ENCODE measurements around the gene DOK4.
A peak's percentile ranks its signal among the peaks of the same experiment; 100 is the strongest.
"Not testable (repeated sequence)": the region's sequence is repeated elsewhere in the genome, so short reads cannot be mapped to it uniquely, and the experiment has no call there.

Gene DOK4

DNA sequence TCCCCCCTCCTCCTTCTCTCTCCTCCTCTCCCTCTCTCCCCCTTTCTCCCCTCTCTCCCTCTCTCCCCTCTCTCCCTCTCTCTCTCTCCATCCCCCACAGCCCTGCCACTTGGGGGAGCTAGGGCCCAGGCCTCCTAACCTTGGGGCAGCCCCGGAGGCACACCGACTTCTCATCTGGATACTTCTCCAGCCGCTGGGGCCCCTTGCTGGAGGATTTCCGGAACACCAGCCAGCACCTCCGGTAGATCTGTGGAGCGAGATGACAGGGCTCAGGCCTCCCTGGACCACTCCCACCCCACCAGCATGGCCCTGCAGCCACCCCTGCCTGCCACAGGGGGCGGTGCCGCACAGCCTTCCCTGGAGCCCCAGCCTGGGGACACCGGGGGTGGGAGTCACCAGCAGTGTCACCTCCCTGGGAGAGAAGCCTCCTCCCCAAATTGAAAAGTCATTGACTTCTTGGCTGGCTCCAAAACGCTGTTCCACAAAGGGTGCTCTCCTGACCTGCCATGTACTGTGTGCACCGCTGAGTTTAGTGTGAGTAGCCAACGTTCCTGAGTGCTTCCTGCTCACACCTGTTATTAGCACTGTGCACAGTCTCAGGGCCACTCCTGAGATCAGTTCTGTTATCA, 10.5 kb downstream of the DOK4 start:
- DNase-seq: peak; percentile 6

DNA sequence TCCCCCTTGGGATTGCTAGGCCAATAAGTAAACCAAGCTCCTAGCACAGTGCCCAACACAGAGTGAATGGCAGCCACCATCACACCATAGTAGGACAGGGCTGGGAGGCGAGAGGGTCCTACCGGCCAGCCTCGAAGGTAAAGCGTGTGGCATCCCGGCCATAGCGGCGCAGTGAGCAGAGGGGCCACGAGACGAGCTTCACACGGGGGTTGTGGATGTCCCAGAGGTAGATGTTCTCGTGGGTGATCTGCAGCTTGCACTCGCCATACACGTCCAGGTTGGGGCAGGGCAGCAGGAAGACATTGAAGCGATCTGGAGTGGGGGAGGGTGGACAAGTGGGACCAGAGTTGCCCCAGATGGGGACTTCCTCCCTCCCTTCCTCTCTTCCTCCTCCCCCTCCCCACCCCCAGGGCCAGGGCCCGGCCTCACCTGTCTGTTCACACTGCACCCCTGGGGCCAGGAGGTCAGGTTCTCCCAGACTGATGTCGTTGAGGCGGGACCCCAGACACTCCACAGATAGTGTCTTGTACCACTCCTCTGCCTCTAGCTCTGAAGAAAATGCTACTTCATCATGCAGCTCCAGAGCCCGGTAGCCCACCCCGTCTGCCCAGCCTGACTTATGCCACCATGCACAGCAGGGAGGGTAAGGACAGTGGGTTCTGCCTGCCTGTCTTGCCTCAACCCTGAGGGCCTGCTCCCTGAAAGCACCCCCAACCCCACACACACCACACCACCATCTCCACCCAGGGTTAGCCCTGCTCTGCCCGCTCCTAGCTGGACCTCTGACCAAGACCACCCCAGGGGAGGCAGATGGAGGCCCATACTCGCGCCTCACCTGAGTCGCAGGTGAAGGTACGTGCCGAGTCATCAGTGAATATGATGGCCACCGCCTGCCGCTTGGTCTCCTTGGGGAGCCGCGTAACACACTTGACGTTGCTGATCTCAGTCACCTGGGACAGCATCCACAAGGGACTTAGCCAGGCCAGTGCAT, 11.3 kb downstream of the DOK4 start:
- DNase-seq: no peak

DNA sequence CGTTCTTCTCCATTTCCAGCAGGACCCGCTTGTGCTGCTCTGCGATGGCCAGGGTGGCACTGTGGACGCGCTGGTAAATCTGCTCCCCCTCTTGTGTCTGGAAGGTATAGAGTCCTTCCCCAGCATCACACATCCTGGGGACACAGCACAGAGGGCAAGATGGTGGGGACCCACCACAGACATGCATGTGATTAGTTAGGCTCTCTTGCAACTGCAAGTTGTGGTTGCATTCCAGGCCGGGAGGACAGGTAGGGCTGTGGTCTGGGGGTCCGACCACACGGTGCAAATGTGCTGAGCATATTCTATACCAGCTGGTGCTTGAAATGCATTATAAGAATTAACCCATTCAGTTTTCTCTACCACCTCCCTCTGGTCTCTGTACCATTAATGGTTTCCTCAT, 12.4 kb downstream of the DOK4 start:
- DNase-seq: no peak

DNA sequence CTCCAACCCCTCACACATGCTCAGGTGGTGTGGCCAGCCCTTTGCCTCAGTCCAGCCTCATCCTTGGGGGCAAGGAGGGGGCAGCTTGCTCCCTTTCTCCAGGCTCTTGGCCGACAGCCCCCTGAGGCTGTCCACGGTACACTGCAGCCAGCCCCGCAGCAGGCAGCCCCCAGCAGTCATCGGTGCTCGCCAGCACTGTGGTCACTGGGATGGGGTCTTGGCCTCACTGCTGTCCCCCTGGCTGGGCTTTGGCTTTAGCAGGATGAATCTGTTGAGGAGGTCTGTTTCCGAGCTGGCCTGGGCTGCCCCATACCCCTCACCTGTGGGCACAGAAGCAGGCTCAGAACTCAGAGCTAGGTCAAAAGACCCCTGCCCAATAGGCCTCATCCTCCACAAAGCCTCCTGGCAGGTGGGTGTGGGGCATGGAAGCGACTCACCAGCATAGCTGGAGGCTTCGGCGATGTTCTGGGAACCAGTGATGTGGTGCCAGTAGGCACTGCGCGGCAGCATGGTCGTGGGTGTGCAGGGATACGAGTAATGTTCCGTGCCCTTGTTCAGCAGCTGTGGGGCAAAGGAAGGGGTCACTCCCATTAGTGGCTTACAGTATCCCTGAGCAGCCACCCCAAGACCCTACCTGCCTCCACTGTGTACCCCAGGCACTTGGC, 13.0 kb downstream of the DOK4 start:
- DNase-seq: no peak

DNA sequence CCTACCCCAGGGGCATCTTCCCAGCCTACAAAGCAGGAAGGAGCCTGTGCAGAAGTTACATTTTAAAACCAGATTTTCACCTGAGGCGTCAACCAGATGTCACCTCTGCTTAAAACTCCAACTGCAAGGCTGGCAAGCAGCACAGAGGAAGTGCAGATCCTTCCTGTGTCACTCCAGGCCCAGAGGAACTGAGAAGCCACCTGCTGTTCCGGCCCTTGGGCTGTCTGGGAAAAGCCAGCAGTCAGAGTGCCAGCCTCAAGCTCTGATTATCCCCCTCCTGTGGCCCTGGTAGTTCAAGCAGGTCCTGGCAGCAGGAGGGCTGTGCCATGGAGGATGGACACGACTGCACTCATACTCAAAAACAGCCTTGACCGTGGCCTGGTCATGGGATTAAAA, 13.6 kb downstream of the DOK4 start:
- DNase-seq: no peak

DNA sequence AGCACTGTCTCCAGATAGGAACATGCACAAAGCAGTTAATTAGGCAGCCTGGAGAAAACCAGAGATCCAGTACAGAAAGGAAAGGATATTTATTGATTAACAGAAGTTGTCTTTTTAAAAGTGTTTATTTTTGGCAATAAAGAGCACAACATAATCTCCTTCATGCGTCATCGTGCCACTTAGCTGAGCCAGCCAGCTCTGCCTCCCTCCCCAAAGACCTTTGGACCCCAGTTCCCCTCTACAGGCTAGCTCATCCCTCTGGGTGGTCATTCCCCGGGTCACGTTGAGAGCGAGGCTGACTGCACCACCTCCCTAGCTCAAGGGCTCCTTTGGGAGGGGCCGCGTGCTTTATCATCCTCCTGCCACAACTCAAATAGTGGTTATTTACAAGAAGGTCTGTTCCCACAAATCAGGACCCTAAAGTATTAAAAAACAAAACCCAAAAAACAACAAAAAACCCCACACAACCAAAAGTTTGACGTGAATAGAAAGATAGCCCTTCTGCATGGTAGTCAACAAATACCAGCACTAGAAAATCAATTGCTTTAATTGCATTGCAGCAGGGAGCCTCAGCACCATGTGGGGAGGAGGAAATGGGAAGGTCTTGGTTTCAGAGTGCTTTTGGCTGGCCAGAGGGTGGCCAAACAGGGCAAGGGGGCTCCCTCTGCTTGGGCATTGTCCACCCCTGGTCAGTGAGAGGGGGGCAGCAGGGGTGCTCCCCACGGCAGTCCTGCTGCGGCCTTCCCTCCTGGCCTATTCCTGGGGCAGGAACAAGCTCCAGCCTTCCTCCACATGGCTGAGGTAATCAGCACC, 14.2 kb downstream of the DOK4 start:
- DNase-seq: no peak

DNA sequence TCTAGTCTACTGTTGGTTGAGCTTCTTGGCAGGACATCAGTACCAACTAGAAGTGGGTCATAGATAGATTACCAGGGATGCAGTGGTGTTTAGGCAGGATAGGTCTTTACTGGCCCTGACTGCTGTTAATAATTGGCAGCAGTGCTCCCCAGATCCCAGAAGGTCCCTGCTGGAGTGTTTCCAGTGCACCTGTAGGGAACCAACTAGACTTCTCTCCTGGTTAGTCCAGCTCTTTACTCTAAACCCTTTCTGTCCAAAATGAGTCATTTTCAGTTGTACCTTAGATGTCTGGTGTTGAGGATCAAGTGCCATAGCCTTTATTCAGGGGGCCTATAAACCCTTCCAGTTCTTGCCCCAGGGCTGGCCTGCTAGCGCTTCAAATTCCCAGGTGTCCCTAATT, 15.1 kb downstream of the DOK4 start:
- DNase-seq: no peak

DNA sequence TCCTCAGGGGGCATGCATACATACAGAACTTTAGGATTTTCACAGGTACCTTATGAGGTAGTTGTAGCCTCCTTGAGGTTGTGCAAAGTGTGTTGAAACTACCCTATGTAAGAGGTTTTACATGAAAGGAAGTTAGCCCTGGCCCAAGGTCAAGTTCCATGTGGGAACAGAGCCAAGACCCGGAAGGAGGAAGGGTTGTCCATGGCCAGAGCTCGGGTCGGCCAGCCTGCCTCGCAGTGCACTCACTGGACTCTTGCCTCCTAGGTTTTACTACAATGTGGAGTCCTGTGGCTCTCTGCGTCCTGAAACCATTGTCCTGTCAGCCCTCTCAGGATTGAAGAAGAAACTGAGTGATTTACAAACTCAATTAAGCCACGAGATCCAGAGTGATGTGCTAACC, 15.6 kb downstream of the DOK4 start:
- no peak for DNase-seq

DNA sequence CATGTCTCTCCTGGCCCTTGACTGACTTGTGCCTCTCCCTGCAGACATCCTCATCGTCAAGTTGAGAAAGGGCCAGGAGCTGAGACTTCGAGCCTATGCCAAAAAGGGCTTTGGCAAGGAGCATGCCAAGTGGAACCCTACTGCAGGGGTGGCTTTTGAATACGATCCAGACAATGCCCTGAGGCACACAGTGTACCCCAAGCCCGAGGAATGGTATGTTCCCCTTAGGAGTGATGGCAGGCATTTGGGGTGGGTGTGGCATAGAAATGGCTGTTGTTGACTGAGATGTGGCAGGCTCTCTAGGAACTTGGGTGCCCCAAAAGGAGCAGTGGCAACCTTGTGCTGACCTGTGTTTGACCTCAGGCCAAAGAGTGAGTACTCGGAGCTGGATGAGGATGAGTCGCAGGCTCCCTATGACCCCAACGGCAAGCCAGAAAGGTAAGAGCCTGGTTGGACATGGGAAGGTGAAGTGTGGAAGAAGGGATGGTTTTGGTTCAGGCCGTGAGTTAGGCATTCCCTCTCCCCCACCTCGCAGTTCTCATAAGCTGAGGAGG, 16.3 kb downstream of the DOK4 start:
- DNase-seq: no peak

DNA sequence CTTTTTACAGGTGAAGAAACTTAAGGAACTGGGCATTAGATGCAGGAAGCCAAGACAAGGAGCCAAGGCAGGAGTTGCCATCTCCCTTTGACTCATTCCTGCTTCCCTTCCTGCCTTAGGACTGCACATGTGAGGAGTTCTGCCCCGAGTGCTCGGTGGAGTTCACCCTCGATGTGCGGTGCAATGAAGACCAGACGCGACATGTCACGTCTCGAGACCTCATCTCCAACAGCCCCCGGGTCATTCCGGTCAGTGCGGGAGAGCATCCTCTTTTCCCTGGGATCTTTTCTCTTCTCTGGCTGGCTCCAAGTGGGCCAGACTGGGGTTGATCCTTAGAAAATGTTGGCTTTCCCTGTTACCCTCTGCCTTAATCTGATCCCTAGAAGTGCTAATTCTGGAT, 17.2 kb downstream of the DOK4 start:
- DNase-seq: no peak

DNA sequence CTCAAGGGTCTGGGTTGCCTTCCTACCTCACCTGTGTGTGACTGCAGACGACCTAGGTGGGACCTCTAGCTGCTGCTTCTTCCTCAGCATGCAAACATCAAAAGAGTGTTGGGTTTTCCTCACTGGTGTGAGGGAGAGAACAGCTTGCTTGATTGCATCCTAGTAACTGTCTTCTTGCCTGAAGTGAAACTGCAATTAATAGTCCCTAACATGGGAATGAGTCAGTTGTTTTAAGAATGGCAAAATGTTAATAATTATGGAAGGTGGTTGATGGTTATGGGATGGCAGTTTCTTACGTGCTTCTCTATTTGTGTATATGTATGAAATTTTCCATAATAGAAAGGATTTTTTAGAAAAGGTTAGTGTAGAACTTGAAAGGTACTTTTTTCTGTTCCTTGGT, 17.9 kb downstream of the DOK4 start:
- no peak for DNase-seq

DNA sequence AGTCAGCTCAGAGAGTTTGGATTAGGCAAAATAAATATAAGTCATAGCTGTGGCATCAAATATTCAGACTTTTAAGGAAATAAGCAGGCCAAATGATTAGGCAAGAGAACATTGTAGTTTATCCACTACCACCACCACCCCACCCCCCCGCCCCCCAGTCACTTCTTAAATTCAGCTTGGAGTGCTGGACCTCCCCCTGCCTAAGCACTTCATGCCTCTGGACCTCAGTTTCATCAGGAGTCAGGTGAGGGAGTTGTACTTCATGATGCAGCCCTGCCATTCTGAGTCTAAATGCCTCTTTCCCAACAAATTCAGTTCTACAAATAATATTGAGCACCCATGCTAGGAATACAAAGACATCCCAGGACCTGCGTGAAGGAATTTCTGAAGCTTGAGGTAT, 21.8 kb downstream of the DOK4 start:
- DNase-seq: no peak

DNA sequence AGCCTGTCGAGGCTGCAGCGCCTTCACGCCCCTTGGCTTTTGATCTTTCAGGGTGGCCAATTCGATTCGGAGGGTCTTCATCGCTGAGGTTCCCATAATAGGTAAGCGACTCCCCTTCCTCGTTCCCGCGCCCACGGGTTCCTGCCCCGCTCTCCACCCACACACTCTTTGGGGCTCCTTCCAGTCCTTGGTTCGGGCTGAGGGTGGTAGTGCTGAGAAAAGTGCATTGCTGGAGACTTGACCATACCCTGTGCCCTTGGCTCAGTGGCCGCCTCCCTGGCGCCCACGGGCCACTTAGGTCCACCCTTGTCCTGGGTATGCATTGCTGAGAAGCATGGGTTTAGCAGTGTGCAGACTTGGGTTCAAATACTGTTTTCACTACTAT, 23.3 kb downstream of the DOK4 start:
- no peak for DNase-seq

DNA sequence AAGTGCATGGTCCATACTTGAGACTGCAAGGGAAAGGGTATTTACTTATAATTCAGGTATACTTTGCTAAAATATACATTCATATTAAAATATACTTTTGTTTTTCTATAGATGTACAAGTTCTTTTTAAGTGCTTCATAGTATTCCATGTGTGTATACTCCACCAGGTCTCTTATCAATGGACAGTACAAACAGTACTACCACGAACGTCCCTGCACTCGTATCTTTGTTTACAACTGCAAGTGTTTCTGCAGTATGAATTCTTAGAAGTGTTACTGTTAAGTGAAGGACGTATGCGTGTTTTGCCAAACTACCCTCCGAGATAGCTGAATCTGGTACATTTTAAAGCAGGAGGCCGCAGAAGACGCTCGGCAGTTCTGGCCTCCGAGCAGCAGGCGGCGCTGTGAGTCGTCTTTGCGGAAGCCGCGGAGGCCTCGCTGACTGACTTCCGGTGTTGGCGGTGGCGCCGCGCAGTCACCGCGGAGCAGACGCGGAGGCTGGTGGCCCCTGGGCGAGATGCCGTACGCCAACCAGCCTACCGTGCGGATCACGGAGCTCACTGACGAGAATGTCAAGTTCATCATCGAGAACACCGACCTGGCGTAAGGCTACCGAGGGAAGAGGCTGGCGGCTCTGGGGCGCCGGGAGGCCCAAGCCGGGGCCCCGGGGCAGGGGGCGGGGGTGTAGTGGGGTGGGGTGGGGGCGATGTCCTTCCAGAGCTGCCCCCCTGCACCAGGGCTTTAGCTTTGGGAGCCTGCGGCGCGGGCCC, 23.9 kb downstream of the DOK4 start, which contains the start of gene POLR2C:
Gene POLR2C (plus strand): TSS at position 471 of the 769 bp plus-strand sequence. CDS start 46 bp downstream, at position 517.
- peak; percentile 46 for DNase-seq

DNA sequence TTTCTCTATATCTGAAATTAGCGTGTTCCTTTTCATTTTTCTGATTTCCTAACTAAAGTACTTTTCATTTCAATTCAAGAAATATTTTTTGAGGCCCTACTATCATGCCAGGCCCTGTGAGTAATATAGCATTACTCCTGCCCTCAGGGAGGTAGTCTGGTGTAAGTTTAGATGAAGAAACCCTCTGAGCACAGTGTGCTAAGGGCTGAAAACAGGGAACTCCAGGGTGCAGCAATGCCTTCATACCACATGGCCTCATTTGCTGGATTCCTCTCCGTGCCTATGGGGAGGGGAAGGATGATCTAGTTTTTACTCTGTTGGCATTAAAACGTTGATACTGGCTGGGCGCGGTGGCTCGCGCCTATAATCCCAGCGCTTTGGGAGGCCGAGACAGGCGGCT, 34.3 kb downstream of the DOK4 start:
- DNase-seq: no peak

DNA sequence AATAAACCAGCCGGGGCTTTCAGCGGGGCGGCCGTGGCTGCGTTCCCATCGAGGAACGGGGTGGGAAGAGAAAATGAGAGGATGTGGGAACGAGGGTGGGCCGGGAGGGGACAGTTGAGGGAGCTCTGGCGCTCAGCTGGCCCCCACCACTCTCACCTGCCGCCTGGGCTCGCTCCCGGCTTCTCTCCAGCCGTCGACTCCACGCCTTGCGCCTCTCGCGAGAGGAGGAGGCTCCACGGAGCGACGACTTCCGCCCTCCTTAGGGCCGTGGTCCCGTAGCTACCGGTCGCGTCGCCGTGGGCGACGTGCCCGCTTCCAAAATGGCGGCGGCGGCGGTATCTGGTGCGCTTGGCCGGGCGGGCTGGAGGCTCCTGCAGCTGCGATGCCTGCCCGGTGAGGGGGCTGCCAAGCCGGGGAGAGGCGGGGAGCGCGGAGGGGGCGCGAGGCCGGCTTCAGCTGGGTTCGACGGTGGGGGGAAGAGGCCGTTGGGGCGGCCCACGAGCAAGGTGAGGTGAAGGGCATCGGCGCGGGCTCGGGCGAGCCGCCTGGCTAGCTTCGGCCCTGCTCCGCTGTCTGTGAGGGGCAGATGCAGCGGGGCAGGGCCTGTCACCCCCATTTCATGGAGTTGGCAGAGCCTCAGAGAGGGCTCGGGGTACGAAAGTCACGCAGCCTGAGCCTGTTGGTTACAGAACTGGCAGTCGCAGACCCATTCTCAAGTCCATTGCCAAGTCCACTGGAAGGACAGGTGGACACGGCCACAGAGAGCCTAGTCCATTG, 38.9 kb downstream of the DOK4 start, which contains the start of the genes CIAPIN1 and COQ9:
Gene CIAPIN1 (minus strand): TSS at position 200 of the 777 bp plus-strand sequence. CDS start 6,457 bp downstream, outside the sequence.
Gene COQ9 (plus strand): TSS at position 294 of the 777 bp plus-strand sequence. CDS start 27 bp downstream, at position 321.
- DNase-seq: peak; percentile 77

DNA sequence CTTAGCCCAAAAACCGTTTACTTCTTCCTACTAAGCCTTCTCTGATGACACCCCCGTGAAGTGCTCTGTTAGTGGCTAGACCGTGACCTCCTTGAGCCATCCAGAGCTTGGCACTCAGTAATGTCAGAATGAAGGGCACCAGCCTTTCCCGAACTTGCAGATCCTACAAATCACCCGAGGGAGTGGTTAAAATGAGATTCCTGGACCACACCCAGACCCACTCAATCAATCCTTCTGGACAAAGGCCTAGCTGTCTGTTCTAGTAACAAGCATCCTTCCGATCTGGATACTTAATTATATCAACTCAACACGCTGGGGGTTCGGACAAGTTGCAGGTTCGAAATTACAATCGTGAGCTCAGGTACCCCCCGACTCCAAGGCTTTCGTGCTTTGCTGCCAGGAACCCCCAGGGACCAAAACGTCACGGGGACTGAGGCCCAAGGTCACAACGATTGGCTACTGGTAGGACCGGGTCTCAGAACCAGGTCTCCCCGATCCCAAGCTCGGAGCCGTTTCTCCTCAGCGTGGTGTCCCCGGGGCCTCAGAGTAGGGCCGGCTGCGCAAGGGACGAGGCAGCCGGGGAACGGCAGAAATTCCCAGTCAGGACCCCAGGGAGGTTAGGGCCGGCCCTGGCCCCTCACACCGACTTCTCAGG, 39.6 kb downstream of the DOK4 start:
- peak; percentile 15 for DNase-seq

DNA sequence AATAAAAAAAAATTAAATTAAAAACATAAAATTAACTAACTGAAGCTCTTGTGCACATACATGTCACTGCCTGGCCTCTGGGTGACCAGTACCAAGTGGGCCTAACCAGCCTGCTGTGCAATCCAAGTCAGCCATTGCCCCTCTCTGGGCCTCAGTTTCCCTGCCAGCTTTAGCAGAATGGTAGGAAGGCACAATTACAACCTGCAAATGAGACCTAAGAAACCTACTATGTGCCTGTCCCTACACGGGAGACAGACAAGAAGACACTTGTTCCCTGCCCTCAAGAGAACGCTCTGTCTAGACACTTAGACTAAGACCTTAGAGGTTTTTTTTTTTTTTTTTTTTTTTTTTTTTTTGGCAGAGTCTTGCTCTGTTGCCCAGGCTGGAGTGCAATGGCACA, 40.8 kb downstream of the DOK4 start:
- no peak for DNase-seq

DNA sequence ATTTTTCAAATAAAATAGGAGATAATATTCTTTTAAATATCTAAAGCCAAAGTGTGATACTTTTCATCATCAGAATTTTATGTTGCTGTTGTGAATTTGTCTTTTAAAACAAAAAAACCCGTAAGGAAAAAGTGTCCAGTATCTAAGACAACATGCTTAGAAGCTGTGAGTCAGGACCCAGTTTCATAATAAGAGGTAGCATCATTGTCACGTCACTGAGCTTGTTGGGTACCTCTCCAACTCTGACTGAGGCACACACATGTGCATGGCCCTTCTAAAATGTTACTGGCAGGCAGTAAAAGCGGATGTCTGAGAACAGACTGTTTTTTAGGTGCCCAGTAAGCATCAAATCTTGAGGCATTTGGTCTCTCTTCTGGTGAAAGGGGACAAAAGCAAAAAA, 41.6 kb downstream of the DOK4 start:
- no peak for DNase-seq

DNA sequence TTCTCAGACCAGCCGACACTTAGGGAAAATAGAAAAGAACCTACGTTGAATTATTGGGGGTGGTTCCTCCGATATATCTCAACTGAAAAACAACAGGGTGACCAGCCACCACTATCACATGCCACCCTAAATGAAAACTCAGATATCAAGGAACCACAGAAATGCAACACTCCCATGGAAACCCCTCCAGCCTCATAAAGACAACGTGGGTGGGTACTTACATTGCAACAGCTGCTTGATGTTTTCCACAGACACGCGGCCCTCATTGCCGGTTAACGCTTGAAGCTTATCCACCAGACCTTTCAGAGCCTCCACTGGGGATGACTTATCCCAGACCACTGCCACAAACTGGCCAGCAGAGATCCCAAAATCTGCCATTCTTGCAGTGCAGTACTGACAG, 45.7 kb downstream of the DOK4 start:
- not testable (repeated sequence) for DNase-seq

Data from NCI-H2029 (cell line).